Osteocyte (in vitro differentiated cells): ENCODE measurements around the gene ZNF350. TPM values are rescaled to one million over a fixed set of nuclear protein-coding genes. Genes with fewer than 3 reads are reported as not detected.
"Not testable (repeated sequence)": the region's sequence is repeated elsewhere in the genome, so short reads cannot be mapped to it uniquely, and the experiment has no call there.

Experiments used
- DNase-seq: peaks from one replicate; pipeline ENCODE4 v3.0.0; 2021; ENCODE audit warnings: mixed read lengths; ENCODE audit not compliant: unreplicated experiment; ENCODE audit errors: extremely low spot score
- H3K27ac Mint-ChIP-seq: one replicate; pipeline ENCODE4 v1.8.0; 2021; ENCODE audit warnings: mild to moderate bottlenecking, mixed read lengths; ENCODE audit not compliant: unreplicated experiment
- H3K27me3 Mint-ChIP-seq: one replicate; pipeline ENCODE4 v1.8.0; 2021; ENCODE audit warnings: mixed read lengths; ENCODE audit not compliant: unreplicated experiment
- H3K36me3 Mint-ChIP-seq: one replicate; pipeline ENCODE4 v1.8.0; 2021; ENCODE audit warnings: mixed read lengths; ENCODE audit not compliant: unreplicated experiment
- H3K4me1 Mint-ChIP-seq: one replicate; pipeline ENCODE4 v1.8.0; 2021; ENCODE audit warnings: mixed read lengths; ENCODE audit not compliant: unreplicated experiment
- H3K4me3 Mint-ChIP-seq: one replicate; pipeline ENCODE4 v1.8.0; 2021; ENCODE audit warnings: mild to moderate bottlenecking, moderate library complexity, mixed read lengths; ENCODE audit not compliant: unreplicated experiment
- H3K9me3 Mint-ChIP-seq: one replicate; pipeline ENCODE4 v1.8.0; 2021; ENCODE audit warnings: mixed read lengths; ENCODE audit not compliant: unreplicated experiment
- total RNA-seq: library from RNA; stranded (reverse); gene quantifications from 2 replicates; pipeline ENCODE4 v1.2.1, GENCODE V29; 2021
- TF ChIP-seq, protein P1 (sequence below): fragments of 200-600 bp; sonication (generic); IDR thresholded peaks from 2 replicates; pipeline ENCODE4 v1.5.0; 2021; ENCODE audit warnings: antibody characterized with exemption, mild to moderate bottlenecking, moderate library complexity

The ZNF350 gene
- total RNA-seq, 1 donor from 2014 or later = 10.6 TPM

DNA sequence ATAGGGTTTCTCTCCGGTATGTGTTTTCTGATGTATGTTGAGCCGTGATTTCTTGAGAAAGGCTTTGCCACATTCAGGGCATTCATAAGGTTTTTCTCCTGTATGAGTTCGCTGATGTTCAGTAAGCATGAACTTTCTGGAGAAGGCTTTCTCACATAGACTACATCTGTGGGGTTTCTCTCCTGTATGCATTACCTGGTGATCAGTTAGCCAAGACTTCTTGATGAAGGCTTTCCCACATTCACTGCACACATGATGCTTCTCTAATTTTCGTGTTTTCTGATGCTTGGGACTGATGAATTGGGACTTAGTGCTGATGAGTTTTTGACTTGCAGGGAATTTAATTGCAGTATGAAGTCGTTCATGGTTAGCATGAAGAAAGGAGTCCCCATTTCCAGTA, 21.1 kb downstream of the ZNF350 start:
- peaks cover 78% of the 10 kb centered on the region for H3K36me3 Mint-ChIP-seq
- TF ChIP-seq, protein P1, sequence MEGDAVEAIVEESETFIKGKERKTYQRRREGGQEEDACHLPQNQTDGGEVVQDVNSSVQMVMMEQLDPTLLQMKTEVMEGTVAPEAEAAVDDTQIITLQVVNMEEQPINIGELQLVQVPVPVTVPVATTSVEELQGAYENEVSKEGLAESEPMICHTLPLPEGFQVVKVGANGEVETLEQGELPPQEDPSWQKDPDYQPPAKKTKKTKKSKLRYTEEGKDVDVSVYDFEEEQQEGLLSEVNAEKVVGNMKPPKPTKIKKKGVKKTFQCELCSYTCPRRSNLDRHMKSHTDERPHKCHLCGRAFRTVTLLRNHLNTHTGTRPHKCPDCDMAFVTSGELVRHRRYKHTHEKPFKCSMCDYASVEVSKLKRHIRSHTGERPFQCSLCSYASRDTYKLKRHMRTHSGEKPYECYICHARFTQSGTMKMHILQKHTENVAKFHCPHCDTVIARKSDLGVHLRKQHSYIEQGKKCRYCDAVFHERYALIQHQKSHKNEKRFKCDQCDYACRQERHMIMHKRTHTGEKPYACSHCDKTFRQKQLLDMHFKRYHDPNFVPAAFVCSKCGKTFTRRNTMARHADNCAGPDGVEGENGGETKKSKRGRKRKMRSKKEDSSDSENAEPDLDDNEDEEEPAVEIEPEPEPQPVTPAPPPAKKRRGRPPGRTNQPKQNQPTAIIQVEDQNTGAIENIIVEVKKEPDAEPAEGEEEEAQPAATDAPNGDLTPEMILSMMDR = no peak
- H3K4me3 Mint-ChIP-seq = no peak overlapping the region
- H3K9me3 Mint-ChIP-seq = peaks cover 58% of the 10 kb centered on the region
- no peaks in the 10 kb centered on the region for H3K27me3 Mint-ChIP-seq
- H3K4me1 Mint-ChIP-seq = no peaks in the 10 kb centered on the region
- H3K27ac Mint-ChIP-seq = no peak overlapping the region
- DNase-seq = no peak

DNA sequence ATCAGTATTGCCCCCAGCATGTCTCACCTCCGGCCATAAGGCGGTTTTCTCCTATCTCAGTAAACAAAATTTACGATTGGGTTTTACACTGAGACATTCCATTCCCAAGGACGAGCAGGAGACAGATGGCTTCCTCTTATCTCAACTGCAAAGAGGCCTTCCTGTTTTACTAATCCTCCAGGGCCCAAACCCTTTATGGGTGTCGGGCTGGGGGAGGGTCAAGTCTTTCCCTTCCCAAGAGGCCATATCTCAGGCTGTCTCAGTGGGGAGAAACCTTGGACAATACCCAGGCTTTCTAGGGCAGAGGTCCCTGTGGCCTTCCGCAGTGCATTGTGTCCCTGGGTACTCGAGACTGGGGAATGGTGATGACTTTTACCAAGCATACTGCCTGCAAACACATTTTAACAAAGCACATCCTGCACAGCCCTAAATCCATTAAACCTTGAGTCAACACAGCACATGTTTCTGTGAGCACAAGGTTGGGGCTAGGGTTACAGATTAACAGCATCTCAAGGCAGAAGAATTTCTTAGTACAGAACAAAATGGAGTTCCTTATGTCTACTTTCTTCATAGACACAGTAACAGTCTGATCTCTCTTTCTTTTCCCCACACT, 25.9 kb downstream of the ZNF350 start:
- not testable (repeated sequence) for H3K4me3 Mint-ChIP-seq, DNase-seq, H3K27ac Mint-ChIP-seq, H3K27me3 Mint-ChIP-seq, H3K4me1 Mint-ChIP-seq
- peaks cover 71% of the 10 kb centered on the region for H3K9me3 Mint-ChIP-seq
- peaks cover 47% of the 10 kb centered on the region for H3K36me3 Mint-ChIP-seq

DNA sequence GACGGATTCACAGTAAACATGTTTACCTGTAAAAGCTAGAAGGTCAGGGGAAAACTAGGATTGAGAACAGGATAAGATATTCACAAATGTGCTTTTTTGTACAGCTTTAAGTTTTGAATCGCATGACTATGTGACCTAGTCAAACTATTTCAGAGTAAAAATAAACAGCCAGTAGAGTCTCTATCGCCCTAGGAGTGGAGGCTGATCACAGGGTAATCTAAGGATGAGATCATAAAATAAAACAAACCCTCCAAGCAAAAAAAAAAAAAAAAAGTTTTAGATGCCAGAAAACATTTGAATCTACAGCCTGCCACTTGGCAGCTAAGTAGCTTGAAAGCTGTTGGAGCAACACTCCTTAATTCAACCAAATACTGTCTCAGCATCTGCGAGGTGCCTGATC, 26.8 kb downstream of the ZNF350 start:
- TF ChIP-seq, protein P1 = no peak
- peaks cover 37% of the 10 kb centered on the region for H3K36me3 Mint-ChIP-seq
- H3K4me3 Mint-ChIP-seq = no peak overlapping the region
- H3K27me3 Mint-ChIP-seq = no peaks in the 10 kb centered on the region
- H3K27ac Mint-ChIP-seq = no peak overlapping the region
- DNase-seq = no peak
- H3K4me1 Mint-ChIP-seq = no peaks in the 10 kb centered on the region
- H3K9me3 Mint-ChIP-seq = peaks cover 71% of the 10 kb centered on the region

DNA sequence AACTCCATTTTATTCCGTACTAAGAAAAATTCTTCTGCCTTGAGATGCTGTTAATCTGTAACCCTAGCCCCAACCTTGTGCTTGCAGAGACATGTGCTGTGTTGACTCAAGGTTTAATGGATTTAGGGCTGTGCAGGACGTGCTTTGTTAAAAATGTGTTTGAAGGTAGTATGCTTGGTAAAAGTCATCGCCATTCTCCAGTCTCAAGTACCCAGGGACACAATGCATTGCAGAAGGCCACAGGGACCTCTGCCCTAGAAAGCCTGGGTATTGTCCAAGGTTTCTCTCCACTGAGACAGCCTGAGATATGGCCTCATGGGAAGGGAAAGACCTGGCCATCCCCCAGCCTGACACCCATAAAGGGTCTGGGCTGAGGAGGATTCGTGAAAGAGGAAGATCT, 28.8 kb downstream of the ZNF350 start:
- peaks cover 20% of the 10 kb centered on the region for H3K36me3 Mint-ChIP-seq
- DNase-seq, H3K4me1 Mint-ChIP-seq, H3K27me3 Mint-ChIP-seq, H3K27ac Mint-ChIP-seq, H3K4me3 Mint-ChIP-seq: not testable (repeated sequence)
- H3K9me3 Mint-ChIP-seq = peaks cover 69% of the 10 kb centered on the region

DNA sequence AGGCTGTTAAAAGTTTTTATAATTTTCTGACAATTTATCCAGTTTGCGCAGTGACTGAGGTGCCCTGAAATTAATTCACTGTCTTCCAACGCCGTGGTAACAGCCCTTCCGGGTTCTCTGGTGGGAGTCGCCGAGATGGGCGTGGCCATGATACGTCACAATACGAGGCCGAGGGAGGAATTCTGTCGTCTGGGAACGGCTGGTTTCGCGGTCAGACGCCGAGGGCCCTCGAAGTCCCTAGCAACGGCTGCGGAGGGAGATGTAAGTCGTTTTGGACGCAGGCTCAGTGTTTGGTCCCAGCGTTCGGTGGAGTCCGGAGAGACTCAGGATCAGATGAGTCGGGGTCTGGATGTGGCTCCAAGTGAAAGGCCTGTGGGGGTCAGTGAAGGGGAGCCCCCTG, 37.7 kb downstream of the ZNF350 start:
- Mint-ChIP-seq H3K9me3 (peaks cover 69% of the 10 kb centered on the region), H3K4me3 (no peak overlapping the region), H3K36me3 (peaks cover 44% of the 10 kb centered on the region), H3K4me1 (no peaks in the 10 kb centered on the region), H3K27ac (no peak overlapping the region), H3K27me3 (no peaks in the 10 kb centered on the region)
- no peak for DNase-seq
- TF ChIP-seq, protein P1 = no peak

DNA sequence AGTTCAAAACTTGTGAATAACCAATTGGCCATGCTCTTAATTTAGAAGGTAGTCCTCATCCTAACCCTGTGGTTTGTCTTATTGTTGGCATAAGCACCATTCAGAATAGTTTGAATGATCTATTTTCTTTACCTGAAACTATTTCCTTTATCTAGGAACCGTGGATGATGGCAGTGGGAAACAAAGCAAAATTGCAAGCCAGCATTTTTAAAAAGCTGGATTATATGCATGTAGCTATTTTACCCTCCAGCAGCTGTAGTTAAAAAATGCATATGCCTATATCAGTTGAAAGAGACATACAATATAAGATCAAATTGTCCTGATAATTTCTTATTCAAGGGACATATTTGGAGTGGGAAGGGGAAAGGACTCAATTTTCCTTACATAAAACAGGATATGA, 40.0 kb downstream of the ZNF350 start:
- Mint-ChIP-seq H3K27ac (no peak overlapping the region), H3K36me3 (peaks cover 66% of the 10 kb centered on the region), H3K27me3 (no peaks in the 10 kb centered on the region), H3K9me3 (peaks cover 81% of the 10 kb centered on the region), H3K4me1 (no peaks in the 10 kb centered on the region), H3K4me3 (no peak overlapping the region)
- TF ChIP-seq, protein P1 = no peak
- DNase-seq = no peak
